GM12864 (cell line): ENCODE results near the gene DYNLL1.
A peak's percentile ranks its signal among the peaks of the same experiment; 100 is the strongest.

Experiments
- DNase-seq: peaks from one replicate; pipeline ENCODE4 v3.0.0-alpha.2; 2011; ENCODE audit warnings: low read depth
- H3K4me3 ChIP-seq: 2 replicates; pipeline ENCODE4 v1.5.1; 2011; ENCODE audit warnings: mild to moderate bottlenecking, low read depth, low read length, control low read depth
- CTCF ChIP-seq: IDR thresholded peaks from 2 replicates; pipeline ENCODE4 v1.5.1; 2011; ENCODE audit warnings: low read depth, mild to moderate bottlenecking, moderate library complexity, low read length, control low read depth, inconsistent platforms; ENCODE audit errors: missing control alignments

Gene DYNLL1

GRCh38 chr12:120468325-120468820, 27.5 kb upstream of the DYNLL1 start:
- no peak for TF ChIP-seq CTCF
- DNase-seq, result no peak

GRCh38 chr12:120468821-120469449, 27.0 kb upstream of the DYNLL1 start:
- TF ChIP-seq CTCF, result no peak
- H3K4me3 ChIP-seq, result peak overlapping the region; percentile 97
- no peak for DNase-seq

More at GRCh38 chr12:120468325-120468820, 27.5 kb upstream of the DYNLL1 start:
- H3K4me3 ChIP-seq, result peak overlapping the region; percentile 97

GRCh38 chr12:120469450-120470149, 26.3 kb upstream of the DYNLL1 start, which contains the start of gene SRSF9:
TSS of gene SRSF9 (minus strand) at chr12:120469748. CDS start at chr12:120469609, 139 bp downstream.
- TF ChIP-seq CTCF, result peak; percentile 96

GRCh38 chr12:120470150-120470784, 25.6 kb upstream of the DYNLL1 start:
- TF ChIP-seq CTCF, result no peak
- no peak for DNase-seq
- H3K4me3 ChIP-seq, result peak overlapping the region; percentile 97

More at GRCh38 chr12:120469450-120470149, 26.3 kb upstream of the DYNLL1 start, which contains the start of gene SRSF9:
- peak within 1 kb of the TSS; percentile 97 for H3K4me3 ChIP-seq
- peak; percentile 92 for DNase-seq

GRCh38 chr12:120472521-120472920, 23.4 kb upstream of the DYNLL1 start:
- H3K4me3 ChIP-seq, result no peak overlapping the region
- DNase-seq, result no peak
- no peak for TF ChIP-seq CTCF

- TF ChIP-seq CTCF, result no peak
- DNase-seq, result no peak
- H3K4me3 ChIP-seq, result no peak overlapping the region
Observed at GRCh38 chr12:120473807-120474615, 21.9 kb upstream of the DYNLL1 start.
